GM19025 (cell line): ENCODE measurements around the gene VMP1.
"Not testable (repeated sequence)": the region's sequence is repeated elsewhere in the genome, so short reads cannot be mapped to it uniquely, and the experiment has no call there.

ENCODE experiments used
- ATAC-seq: cut with Tn5 transposase; IDR thresholded peaks from one replicate; pipeline ENCODE4 v1.9.1; 2021; ENCODE audit warnings: mild to moderate bottlenecking, low read depth, moderate library complexity; ENCODE audit not compliant: unreplicated experiment

Gene VMP1

GRCh38 chr17:59800530-59800942 is 93.1 kb downstream of the VMP1 start:
- no peak for ATAC-seq

GRCh38 chr17:59802160-59802559 is 94.7 kb downstream of the VMP1 start:
- ATAC-seq = no peak

- ATAC-seq = no peak
These were observed 97.5 kb downstream of the VMP1 start for GRCh38 chr17:59804901-59805465.

GRCh38 chr17:59806322-59806721 is 98.9 kb downstream of the VMP1 start:
- ATAC-seq = not testable (repeated sequence)

GRCh38 chr17:59807892-59808509 is 100.5 kb downstream of the VMP1 start:
- ATAC-seq = no peak

- ATAC-seq = no peak
These were observed 103.4 kb downstream of the VMP1 start for GRCh38 chr17:59810894-59811153.

- no peak for ATAC-seq
These were observed 103.8 kb downstream of the VMP1 start for GRCh38 chr17:59811209-59811608.

- no peak for ATAC-seq
These were observed 104.7 kb downstream of the VMP1 start for GRCh38 chr17:59812139-59812538.

- ATAC-seq = no peak
These were observed 106.8 kb downstream of the VMP1 start for GRCh38 chr17:59814276-59814675.

- no peak for ATAC-seq
These were observed 107.2 kb downstream of the VMP1 start for GRCh38 chr17:59814685-59815084.

- ATAC-seq = no peak
These were observed 108.5 kb downstream of the VMP1 start for GRCh38 chr17:59815965-59816364.

- no peak for ATAC-seq
These were observed 118.3 kb downstream of the VMP1 start for GRCh38 chr17:59825533-59826322.

- no peak for ATAC-seq
These were observed 119.4 kb downstream of the VMP1 start for GRCh38 chr17:59826706-59827453.

- ATAC-seq = no peak
These were observed 120.4 kb downstream of the VMP1 start for GRCh38 chr17:59827721-59828477.

GRCh38 chr17:59828478-59828760 is 121.0 kb downstream of the VMP1 start:
- no peak for ATAC-seq

- not testable (repeated sequence) for ATAC-seq
These were observed 121.4 kb downstream of the VMP1 start for GRCh38 chr17:59828819-59829216.

GRCh38 chr17:59829217-59830006 is 122.0 kb downstream of the VMP1 start:
- peak; percentile 64 for ATAC-seq

GRCh38 chr17:59830007-59830630 is 122.7 kb downstream of the VMP1 start:
- ATAC-seq = no peak

GRCh38 chr17:59830846-59831486 is 123.5 kb downstream of the VMP1 start:
- ATAC-seq = no peak
